Activated CD4-positive, alpha-beta T cell treated with anti-CD3 and anti-CD28 coated beads, Interleukin-10, Interleukin-2, amounts not matched to agents 100 ng/mL and 50 ng/mL, durations not matched to agents 16 hours and 8 hours (primary cell): ENCODE data around the gene CNP.

ENCODE experiments used
- DNase-seq: peaks from one replicate; pipeline ENCODE4 v3.0.0-alpha.2; 2020

Gene CNP

GRCh38 chr17:41973408-41973811, 6.8 kb downstream of the CNP start:
- DNase-seq: no peak

GRCh38 chr17:41974031-41974430, 7.4 kb downstream of the CNP start:
- no peak for DNase-seq

- DNase-seq: no peak
These were observed 8.1 kb downstream of the CNP start for GRCh38 chr17:41974658-41975057.

- no peak for DNase-seq
These were observed 8.8 kb downstream of the CNP start for GRCh38 chr17:41975099-41976083.

GRCh38 chr17:41976142-41976768, 9.7 kb downstream of the CNP start:
- DNase-seq: no peak

GRCh38 chr17:41977991-41978390, 11.4 kb downstream of the CNP start:
- DNase-seq: no peak

GRCh38 chr17:41982026-41982760, 15.6 kb downstream of the CNP start:
- no peak for DNase-seq

GRCh38 chr17:41984454-41984853, 17.9 kb downstream of the CNP start:
- no peak for DNase-seq

GRCh38 chr17:41985919-41986318, 19.3 kb downstream of the CNP start:
- DNase-seq: no peak

- no peak for DNase-seq
These were observed 20.0 kb downstream of the CNP start for GRCh38 chr17:41986634-41987033.

GRCh38 chr17:41987642-41988041, 21.0 kb downstream of the CNP start:
- DNase-seq: peak; percentile 42

GRCh38 chr17:41988418-41988817, 21.8 kb downstream of the CNP start:
- DNase-seq: no peak

GRCh38 chr17:41989702-41990419, 23.3 kb downstream of the CNP start:
- DNase-seq: no peak

GRCh38 chr17:41992576-41992975, 26.0 kb downstream of the CNP start:
- DNase-seq: no peak

GRCh38 chr17:41996855-41997164, 30.2 kb downstream of the CNP start:
- DNase-seq: no peak

GRCh38 chr17:41998497-41998896, 31.9 kb downstream of the CNP start:
- DNase-seq: no peak

GRCh38 chr17:42000413-42001133, 34.0 kb downstream of the CNP start:
- DNase-seq: no peak

GRCh38 chr17:42001729-42002128, 35.1 kb downstream of the CNP start:
- no peak for DNase-seq

GRCh38 chr17:42002175-42002791, 35.7 kb downstream of the CNP start:
- no peak for DNase-seq

GRCh38 chr17:42002792-42003301, 36.3 kb downstream of the CNP start:
- no peak for DNase-seq

GRCh38 chr17:42005166-42005565, 38.6 kb downstream of the CNP start:
- no peak for DNase-seq

GRCh38 chr17:42009170-42009569, 42.6 kb downstream of the CNP start:
- DNase-seq: no peak
